GM19099 (cell line): ENCODE data around the gene KRTAP5-9.

Experiments
- POLR2A ChIP-seq: IDR thresholded peaks from 3 replicates; pipeline ENCODE4 v1.6.1; 2011; ENCODE audit warnings: low read depth; ENCODE audit not compliant: insufficient read length; ENCODE audit errors: extremely low read depth

KRTAP5-9 gene, protein sequence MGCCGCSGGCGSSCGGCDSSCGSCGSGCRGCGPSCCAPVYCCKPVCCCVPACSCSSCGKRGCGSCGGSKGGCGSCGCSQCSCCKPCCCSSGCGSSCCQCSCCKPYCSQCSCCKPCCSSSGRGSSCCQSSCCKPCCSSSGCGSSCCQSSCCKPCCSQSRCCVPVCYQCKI

DNA sequence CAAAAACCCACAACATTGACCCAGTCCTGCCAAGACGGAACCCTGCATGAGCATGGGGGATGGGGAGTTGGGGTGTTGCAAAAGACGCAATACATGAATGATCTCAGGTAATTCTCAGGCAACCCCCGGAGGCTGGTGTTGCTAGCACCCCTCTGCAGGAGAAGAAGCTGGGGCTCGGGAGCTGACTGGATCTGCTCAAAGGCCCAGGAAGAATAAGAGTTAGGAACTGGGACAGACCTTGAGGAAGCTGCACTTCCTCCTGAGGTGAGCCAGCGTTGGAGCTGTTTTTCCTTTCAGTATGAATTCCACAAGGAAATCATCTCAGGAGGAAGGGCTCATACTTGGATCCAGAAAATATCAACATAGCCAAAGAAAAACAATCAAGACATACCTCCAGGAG, at the start of gene KRTAP5-9:
KRTAP5-9 (plus strand) TSS at position 301 of the 400 bp plus-strand sequence. CDS start 238 bp downstream, outside the sequence.
- no peak for TF ChIP-seq POLR2A

DNA sequence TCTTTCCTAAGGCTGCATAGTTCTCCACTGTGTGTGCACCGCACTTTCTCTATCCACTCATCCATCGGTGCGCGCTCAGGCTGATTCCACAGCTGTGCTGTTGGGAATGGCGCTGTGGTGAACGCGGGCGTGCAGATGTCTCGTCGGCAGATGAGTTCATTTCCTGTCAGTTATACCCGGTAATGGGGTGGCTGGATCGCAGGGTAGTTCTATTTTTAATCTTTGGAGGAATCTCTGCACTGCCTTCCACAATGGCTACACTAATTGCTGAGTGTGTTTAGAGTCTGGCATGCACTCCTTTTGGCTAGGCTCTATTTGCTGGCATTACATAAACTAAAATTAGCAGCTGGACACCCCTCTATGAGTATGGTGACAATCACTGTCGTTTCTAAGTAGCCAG, 49.1 kb upstream of the KRTAP5-9 start:
- no peak for TF ChIP-seq POLR2A

DNA sequence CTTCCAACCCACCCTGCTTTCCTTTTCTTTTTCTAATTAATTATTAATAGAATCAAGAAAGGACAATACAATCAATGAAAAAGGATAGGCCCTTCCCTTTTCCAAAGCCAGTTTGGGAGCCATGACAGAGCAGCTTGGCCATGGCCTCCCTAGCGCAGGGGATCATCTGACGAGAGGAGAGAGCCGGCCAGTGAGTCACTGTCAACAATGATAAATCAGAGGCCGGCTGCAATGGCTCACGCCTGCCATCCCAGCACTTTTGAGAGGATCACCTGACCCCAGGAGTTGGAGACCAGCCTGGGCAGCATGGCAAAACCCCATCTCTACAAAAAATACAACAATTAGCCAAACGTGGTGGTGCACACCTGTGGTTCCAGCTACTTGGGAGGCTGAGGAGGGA, 48.7 kb upstream of the KRTAP5-9 start:
- no peak for TF ChIP-seq POLR2A

DNA sequence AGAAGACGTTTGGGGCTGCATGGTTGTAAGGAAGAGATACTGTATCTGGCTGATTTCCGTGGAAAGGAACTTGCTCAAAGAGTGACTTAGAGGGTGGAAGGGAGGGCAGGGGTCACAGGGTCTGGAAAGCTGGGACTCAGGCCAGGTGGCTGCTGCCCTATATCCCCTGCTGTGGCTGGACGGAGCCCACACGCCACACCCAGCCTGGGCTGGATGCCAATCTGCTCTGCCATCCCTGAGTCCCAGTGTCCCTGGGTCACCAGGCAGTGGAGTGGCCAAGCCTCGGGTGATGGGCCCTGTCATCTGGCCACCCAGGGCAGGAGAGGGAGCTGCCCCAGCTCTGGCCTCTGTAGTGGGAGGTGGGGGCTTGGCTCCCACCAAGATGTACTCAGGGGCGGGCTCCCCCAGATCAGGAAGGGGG, 47.6 kb upstream of the KRTAP5-9 start:
- TF ChIP-seq POLR2A: no peak

DNA sequence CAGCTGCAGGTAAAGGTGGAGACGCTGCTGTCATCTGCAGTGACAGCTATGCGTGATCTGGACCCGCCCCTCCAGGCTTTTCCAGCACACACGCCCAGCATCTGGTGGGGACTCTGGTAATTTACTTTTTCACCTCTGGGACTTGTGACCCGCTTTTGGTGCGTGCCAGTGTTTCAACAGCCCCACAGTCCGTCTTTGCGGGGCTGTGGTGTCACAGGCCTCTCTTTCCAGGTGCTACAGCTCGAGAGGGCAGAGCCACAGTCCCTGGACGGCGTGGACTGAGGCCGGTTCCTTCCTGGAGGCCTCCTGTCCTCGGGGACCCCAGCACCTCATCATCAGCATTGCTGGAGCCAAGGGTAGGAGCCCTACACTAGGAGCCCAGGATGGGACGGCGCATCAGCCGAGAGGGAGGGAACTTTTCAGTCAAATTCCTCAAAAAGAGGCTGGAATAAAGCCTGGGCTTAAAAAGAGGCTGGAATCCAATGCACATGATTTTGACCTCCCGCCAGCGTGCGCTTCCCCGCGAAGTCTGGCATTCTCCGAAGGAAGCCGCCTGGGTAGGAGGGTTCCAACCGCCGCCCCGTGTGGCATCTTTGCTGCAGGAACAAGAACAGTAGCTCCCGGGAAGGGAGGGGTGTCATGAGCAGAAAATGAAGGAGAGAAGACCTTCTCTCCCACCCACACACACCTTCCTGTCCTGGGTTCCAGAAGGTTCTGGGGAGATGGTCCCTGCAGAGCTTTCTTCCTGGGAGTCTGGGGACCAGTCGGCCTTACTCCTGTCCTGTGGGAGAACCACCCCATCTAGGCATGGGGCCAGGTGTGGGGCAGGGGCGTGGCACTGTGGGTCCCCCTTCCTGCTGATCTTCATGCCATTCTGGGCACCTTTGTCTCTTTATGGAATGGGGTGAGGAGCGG, 46.9 kb upstream of the KRTAP5-9 start:
- TF ChIP-seq POLR2A: no peak

DNA sequence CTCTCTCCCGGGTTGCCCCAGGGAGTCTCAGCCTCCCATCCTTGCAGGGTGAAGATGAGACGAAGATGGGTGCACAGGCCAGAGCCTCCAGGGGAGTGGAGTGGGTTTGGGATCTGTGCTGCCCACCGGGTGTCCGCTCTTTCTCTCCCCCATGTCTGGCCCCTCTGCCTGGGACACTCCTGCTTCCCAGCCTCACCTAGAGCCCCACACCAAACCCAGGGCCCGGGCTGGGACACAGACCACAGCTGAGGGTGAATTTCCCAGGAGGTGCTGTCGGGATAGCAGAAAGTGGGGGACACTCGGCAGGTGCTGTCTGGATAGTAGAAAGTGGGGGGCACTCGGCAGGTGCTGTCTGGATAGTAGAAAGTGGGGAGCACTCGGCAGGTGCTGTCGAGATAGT, 46.2 kb upstream of the KRTAP5-9 start:
- no peak for TF ChIP-seq POLR2A

DNA sequence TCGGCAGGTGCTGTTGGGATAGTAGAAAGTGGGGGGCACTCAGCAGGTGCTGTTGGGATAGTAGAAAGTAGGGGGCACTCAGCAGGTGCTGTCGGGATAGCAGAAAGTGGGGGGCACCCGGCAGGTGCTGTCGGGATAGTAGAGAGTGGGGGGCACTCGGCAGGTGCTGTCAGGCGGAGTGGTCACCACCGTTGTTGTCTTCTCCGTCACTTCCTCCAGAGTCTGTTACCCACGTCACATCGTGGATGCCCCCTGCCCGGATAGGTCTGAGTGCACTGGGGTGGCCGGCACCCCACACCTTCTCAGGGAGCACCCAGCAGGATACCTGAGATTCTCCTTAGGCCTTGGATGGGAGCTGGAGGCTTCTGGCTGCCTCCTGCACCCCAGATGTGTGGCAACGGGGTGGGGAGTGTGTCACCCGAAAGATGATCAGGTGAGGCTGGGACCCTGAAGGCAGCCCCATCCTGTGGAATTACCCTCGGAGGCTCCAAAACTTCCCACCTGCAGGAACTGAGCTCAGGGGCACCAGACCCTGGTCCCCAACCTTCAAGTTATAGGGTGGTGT, 45.3 kb upstream of the KRTAP5-9 start:
- TF ChIP-seq POLR2A: no peak

DNA sequence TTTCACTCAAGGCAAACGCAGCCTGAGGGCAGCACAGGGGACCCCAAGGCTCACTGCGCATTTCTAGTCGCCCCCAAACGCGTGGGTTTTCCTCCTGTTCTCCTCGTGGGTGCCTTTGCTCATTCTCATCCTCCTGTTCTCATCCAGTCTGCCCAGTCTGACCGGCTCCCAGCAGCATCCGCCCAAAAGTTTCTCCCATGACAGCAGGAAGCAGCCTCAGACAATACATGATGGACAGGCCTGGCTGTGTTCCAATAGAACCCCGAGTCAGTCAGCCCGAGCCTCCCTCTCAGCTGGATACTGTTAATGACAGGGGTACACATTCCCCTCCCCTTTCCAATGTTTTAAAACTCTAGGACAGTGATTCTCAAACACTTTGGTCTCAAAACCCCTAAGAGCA, 43.7 kb upstream of the KRTAP5-9 start:
- TF ChIP-seq POLR2A: no peak

DNA sequence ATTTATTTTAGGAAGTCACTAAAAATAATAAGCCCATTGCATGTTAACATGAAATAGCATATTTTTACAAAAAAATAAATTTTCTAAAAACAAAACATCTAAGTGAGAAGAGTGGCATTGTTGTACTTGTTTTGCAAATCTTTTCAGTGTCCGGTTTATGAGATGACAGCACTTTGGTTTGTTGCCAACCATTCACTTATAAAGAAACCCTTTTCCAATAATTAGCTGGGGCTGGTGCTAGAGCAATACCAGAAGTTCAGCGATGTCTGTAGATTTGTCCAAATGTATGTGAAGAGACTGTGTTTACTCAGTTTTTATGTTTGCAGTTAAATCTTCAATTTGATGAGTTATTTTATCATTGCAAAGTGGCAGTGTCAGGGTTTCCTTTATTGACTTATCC, 43.2 kb upstream of the KRTAP5-9 start:
- no peak for TF ChIP-seq POLR2A

DNA sequence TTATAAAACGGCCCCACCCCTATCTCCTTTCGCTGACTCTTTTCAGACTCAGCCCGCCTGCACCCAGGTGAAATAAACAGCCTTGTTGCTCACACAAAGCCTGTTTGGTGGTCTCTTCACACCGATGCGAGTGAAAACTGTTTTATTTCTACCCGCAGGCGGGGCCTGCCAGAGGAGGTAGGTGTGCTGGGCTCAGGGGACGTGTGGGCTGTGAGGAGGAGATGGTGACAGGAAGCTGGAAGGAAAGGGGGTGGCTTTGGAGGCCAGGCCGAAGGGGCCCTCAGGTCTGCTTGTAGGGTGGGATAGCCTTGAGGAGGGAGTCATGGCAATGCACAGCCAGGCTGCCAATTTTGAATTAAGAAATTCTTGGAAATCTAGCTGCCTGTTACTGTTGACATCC, 42.4 kb upstream of the KRTAP5-9 start:
- no peak for TF ChIP-seq POLR2A

DNA sequence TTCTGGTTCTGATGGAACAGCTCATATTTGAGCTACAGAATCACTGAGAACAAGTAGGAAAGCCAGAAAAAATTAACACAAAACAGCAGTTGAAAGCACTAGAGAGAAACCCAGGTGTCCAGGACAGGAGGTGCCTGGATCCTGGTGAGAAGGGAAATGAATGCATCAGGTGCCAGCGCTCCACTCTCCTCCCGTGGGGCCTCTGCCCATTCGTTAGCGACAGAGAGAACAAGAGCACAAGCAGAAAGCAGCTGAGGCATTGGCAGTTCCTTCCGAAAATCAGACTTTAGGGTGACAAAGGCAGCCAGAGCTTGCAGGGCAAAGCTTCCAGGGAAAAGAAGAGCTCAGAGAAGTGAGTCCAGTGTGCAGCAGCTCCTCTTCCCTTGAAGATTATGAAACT, 41.1 kb upstream of the KRTAP5-9 start:
- TF ChIP-seq POLR2A: no peak

DNA sequence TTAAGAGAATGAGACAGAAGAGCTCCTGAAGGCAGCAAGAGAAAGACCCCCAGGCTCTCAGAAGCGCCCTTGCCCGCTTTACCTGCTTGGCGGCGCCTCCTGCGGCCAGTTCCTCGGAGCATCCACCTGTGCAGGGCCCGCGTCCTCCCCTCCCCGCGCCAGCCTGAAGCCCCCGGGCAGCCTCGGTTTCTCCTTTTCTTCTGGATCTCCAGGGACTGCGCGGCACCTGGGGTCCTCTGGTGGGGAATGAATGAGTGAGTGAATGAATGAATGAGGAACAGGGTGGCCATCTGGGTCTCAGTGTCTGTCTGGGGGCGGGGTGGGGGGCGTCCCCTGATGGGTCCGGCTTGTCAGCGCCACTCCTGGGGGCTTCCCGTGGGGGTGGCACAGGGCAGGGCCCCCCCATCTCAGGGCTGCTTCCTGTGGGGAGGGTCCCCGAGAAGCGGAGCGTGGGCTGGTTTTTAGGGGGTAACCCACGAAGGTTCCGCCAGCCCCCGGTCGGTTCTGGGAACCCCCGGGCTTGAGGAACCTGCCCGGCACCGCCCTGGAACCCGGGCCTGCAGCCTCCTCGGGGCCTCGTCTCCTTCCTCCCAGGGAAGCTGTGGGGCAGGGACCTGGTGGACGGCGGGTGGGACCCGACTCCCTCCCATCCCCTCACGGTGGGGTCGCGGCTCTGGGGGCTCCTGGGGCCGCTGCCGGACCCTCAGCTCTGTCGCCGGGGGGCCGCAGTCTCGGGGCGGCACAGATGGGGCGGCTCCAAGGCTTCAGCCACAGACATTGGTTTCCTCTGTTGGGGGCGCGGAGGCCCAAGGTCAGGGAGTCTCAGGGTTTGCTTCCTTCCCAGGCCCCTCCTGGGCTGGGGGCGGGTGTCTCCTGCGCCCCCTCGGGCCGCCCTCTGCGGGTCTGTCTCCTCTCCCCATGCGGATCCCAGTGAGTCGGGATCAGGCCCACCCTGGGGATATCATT, 29.4 kb upstream of the KRTAP5-9 start:
- no peak for TF ChIP-seq POLR2A

DNA sequence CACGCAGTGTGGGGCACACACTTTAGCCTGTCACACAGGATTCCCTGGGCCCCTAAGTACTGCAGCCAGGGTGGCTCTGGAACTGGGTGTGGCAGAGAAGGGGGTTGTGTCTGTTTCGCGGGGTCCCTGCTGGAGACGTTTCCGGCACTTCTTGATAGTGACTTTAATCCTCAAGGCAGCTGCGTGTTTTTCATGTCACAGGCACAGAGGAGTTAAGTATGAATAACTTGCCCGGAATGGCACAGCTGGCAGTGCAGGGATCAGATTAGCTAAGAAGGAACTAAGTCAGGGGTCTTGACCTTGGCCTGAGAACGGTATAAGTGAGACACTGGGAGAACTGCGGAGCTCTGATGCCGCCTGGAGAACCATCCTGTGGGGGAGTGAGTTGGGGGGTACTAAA, 28.7 kb upstream of the KRTAP5-9 start:
- TF ChIP-seq POLR2A: no peak

DNA sequence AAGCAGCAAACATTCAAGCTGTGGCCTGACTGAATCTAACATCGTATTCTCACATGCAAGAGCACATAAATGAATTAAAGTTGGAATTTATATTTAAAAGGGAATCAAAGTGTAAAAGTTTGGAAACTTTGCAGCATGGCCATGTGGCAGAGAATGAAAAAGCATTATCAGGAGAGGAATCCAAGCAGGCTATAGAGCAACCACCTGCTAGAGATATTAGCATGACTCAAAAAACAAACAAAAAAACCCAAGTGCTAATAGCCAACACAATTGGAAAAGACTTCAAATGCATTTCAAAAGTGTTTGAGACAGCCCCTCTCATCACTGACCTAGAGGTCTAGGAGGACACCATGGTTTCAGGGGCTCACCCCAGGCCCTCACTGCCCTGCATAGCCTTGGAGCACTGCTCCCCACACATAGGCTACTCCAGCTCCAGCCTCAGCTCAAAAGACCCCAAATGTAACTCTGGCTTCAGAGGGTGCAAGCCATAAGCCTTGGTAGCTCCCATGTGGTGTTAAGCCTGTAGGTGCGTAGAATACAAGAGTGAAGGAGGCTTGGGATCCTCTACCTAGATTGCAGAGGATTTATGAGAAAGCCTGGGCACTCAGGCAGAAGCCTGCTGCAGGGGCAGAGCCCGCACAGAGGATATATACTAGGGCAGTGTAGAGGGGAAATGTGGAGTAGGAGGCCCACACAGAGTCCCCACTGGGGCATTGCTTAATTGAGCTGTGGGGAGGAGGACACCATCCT, 22.9 kb upstream of the KRTAP5-9 start:
- TF ChIP-seq POLR2A: no peak
